Measurements from ENCODE around the gene TET2.

TET2 gene

GRCh38 chr4:105158837-105159236, 12.2 kb downstream of the TET2 start:
- WGBS, 2 experiments (ENCODE audit: insufficient coverage in 2 of 2), result 0 to 4% methylated on average over 1 to 3 of the region's 9 CpGs
- H3K4me1 ChIP-seq (ENCODE audit: control insufficient read depth, insufficient read depth, low read length, poor library complexity, severe bottlenecking), result no peaks in the 10 kb centered on the region

GRCh38 chr4:105162123-105162796, 15.6 kb downstream of the TET2 start:
- Histone ChIP-seq H3K4me3 (ENCODE audit: extremely low read depth, insufficient read depth, low read length, poor library complexity, severe bottlenecking) (no peak overlapping the region), H3K36me3 (ENCODE audit: control insufficient read depth, insufficient read depth, low read length) (no peaks in the 10 kb centered on the region), H3K27ac (ENCODE audit: low read depth, low read length, severe bottlenecking) (no peak overlapping the region), H3K4me1 (ENCODE audit: control insufficient read depth, insufficient read depth, low read length, poor library complexity, severe bottlenecking) (no peaks in the 10 kb centered on the region), H3K9me3 (ENCODE audit: control insufficient read depth, low read length) (no peaks in the 10 kb centered on the region)
- no CpG with 5 or more reads among the region's 1 CpG for WGBS, 2 experiments (ENCODE audit: insufficient coverage in 2 of 2)

More at GRCh38 chr4:105158837-105159236, 12.2 kb downstream of the TET2 start:
- H3K4me3 ChIP-seq (ENCODE audit: extremely low read depth, insufficient read depth, low read length, poor library complexity, severe bottlenecking), result no peak overlapping the region
- H3K27ac ChIP-seq (ENCODE audit: low read depth, low read length, severe bottlenecking), result no peak overlapping the region
- no peaks in the 10 kb centered on the region for H3K36me3 ChIP-seq (ENCODE audit: control insufficient read depth, insufficient read depth, low read length)
- H3K9me3 ChIP-seq (ENCODE audit: control insufficient read depth, low read length), result no peaks in the 10 kb centered on the region

DNA sequence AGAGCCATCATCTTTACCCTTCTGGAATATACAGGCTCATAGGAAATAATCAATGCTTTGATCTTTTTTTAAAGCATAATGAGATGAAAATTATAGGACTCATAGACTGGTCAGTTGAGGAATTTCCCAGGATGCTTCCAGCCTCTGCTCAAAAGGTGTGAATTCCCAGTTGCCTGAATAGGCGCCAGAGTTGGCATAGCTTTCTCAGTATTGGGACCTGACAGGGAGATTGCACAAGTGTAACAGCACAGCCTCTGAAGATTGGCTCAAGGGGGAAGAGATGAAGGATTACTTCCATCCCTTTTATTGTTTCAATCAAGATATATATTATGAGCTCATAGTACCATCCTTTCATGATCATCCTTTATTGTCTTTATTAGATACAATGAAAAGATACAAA, 17.9 kb downstream of the TET2 start:
- no peak overlapping the region for H3K27ac ChIP-seq (ENCODE audit: low read depth, low read length, severe bottlenecking)
- H3K36me3 ChIP-seq (ENCODE audit: control insufficient read depth, insufficient read depth, low read length), result no peaks in the 10 kb centered on the region
- no peak overlapping the region for H3K4me3 ChIP-seq (ENCODE audit: extremely low read depth, insufficient read depth, low read length, poor library complexity, severe bottlenecking)
- no peaks in the 10 kb centered on the region for H3K4me1 ChIP-seq (ENCODE audit: control insufficient read depth, insufficient read depth, low read length, poor library complexity, severe bottlenecking)
- no peaks in the 10 kb centered on the region for H3K9me3 ChIP-seq (ENCODE audit: control insufficient read depth, low read length)
- 88% methylated on average over 1 of the region's 1 CpG; no CpG with 5 or more reads in 1 of the 2 experiments for WGBS, 2 experiments (ENCODE audit: insufficient coverage in 2 of 2)

DNA sequence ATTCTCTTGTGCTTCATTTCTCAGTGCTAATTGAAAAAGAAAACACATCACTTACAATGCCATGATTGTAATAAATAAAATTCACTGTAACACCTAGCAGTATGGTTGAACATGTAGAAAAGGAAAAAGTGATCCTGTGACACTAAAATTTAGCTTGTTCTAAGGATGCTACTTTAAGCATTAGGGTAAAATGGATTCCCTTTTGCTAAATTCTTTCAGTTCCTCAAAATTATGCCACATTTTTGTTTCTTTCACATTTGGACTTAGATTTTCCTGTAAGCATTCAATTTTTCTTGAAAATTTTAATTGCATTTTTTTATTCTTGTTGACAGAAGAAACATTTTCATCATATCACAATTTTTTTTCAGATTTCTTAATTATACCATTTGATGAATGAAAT, 19.4 kb downstream of the TET2 start:
- Histone ChIP-seq H3K27ac (ENCODE audit: low read depth, low read length, severe bottlenecking) (no peak overlapping the region), H3K4me3 (ENCODE audit: extremely low read depth, insufficient read depth, low read length, poor library complexity, severe bottlenecking) (no peak overlapping the region), H3K36me3 (ENCODE audit: control insufficient read depth, insufficient read depth, low read length) (no peaks in the 10 kb centered on the region), H3K4me1 (ENCODE audit: control insufficient read depth, insufficient read depth, low read length, poor library complexity, severe bottlenecking) (no peaks in the 10 kb centered on the region), H3K9me3 (ENCODE audit: control insufficient read depth, low read length) (no peaks in the 10 kb centered on the region)

- Histone ChIP-seq H3K4me1 (ENCODE audit: control insufficient read depth, insufficient read depth, low read length, poor library complexity, severe bottlenecking) (no peaks in the 10 kb centered on the region), H3K9me3 (ENCODE audit: control insufficient read depth, low read length) (no peaks in the 10 kb centered on the region), H3K36me3 (ENCODE audit: control insufficient read depth, insufficient read depth, low read length) (no peaks in the 10 kb centered on the region), H3K4me3 (ENCODE audit: extremely low read depth, insufficient read depth, low read length, poor library complexity, severe bottlenecking) (no peak overlapping the region), H3K27ac (ENCODE audit: low read depth, low read length, severe bottlenecking) (no peak overlapping the region)
- 100% methylated on average over 1 to 2 of the region's 4 CpGs for WGBS, 2 experiments (ENCODE audit: insufficient coverage in 2 of 2)
Observed at GRCh38 chr4:105170711-105171110, 24.0 kb downstream of the TET2 start.

- Histone ChIP-seq H3K27ac (ENCODE audit: low read depth, low read length, severe bottlenecking) (no peak overlapping the region), H3K36me3 (ENCODE audit: control insufficient read depth, insufficient read depth, low read length) (no peaks in the 10 kb centered on the region), H3K4me3 (ENCODE audit: extremely low read depth, insufficient read depth, low read length, poor library complexity, severe bottlenecking) (no peak overlapping the region), H3K4me1 (ENCODE audit: control insufficient read depth, insufficient read depth, low read length, poor library complexity, severe bottlenecking) (no peaks in the 10 kb centered on the region), H3K9me3 (ENCODE audit: control insufficient read depth, low read length) (no peaks in the 10 kb centered on the region)
- WGBS, 2 experiments (ENCODE audit: insufficient coverage in 2 of 2), result 100% methylated on average over 1 of the region's 1 CpG; no CpG with 5 or more reads in 1 of the 2 experiments
Observed at GRCh38 chr4:105171912-105172311, 25.2 kb downstream of the TET2 start.

DNA sequence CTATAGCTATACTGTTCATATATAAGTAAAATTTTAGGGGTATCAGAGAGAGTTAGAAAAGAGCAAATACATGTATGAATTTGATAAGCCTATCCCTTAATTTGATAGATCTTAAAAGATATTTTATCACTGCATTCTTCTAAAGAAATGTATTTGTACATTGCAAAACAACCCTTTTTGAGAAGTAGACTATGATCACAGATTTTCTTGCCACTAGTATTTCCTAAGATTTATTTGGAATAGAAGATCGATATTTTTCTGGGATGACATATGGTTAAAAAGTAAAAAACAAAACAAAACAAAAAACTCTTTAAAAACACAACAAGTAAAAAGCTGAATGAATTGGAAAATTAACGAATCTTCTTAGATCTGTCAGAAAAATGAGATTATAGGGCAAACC, 27.4 kb downstream of the TET2 start:
- WGBS, 2 experiments (ENCODE audit: insufficient coverage in 2 of 2), result 80% methylated on average over 1 of the region's 2 CpGs; no CpG with 5 or more reads in 1 of the 2 experiments
- no peak overlapping the region for H3K27ac ChIP-seq (ENCODE audit: low read depth, low read length, severe bottlenecking)
- no peaks in the 10 kb centered on the region for H3K4me1 ChIP-seq (ENCODE audit: control insufficient read depth, insufficient read depth, low read length, poor library complexity, severe bottlenecking)
- no peak overlapping the region for H3K4me3 ChIP-seq (ENCODE audit: extremely low read depth, insufficient read depth, low read length, poor library complexity, severe bottlenecking)
- H3K9me3 ChIP-seq (ENCODE audit: control insufficient read depth, low read length), result no peaks in the 10 kb centered on the region
- H3K36me3 ChIP-seq (ENCODE audit: control insufficient read depth, insufficient read depth, low read length), result no peaks in the 10 kb centered on the region

DNA sequence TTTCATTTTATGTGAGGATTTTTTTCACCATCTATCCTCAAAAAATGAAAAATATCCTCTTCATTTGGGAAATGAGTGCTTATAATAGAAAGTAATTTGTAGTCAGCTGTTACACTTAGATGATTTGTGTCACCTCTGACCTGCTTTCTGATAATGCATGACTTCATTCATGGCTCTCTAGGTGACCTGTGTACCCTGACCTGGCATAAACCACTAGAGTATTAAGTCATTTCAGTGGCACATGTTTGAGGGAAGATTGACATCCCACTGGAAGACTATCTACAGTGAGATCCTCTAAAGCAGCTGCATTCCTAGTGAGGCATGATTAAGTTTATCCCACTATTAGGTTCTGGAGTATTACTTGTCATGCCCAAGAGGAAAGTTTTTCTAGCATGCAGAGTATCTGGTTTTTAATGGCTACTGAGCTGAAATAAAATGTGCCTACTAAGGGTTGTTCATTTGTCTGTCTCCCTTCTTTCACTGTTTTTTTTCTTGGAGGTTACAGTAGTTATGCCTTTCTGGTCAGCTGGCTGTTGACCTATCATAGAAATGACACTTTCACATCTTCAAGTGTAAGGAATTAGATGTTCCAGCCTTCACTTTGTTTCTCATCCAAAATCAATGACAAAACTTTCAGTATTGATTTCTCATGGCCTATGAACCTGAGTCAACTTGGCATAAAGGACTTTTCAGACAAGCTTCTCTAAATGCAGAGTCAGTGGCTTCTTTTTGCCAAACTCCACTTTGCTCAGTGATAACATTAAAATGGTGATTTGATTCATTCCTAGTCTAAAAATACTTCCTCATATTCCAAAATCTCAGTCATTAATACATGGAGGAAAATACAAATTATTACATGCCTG, 33.1 kb downstream of the TET2 start:
- H3K27ac ChIP-seq (ENCODE audit: low read depth, low read length, severe bottlenecking), result no peak overlapping the region
- H3K4me3 ChIP-seq (ENCODE audit: extremely low read depth, insufficient read depth, low read length, poor library complexity, severe bottlenecking), result no peak overlapping the region
- no peaks in the 10 kb centered on the region for H3K36me3 ChIP-seq (ENCODE audit: control insufficient read depth, insufficient read depth, low read length)
- H3K9me3 ChIP-seq (ENCODE audit: control insufficient read depth, low read length), result no peaks in the 10 kb centered on the region
- H3K4me1 ChIP-seq (ENCODE audit: control insufficient read depth, insufficient read depth, low read length, poor library complexity, severe bottlenecking), result no peaks in the 10 kb centered on the region

DNA sequence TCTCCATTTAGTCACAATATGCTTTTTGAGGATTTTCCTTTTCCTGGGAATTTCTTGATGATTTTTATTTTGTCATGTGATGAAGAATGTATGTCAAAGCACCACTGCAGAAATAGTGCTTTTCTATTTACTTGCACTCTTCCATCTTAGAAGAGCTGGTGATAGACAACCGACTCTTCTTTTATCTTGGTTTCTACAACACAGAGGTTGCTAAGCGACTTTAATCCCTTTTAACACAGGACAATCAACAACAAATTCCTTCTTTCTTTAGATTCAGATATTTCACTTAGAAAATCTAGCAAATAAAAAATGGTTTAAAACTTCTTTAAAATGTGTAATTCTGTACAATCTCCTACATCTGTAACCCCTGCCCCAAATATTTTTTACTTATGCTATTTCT, 34.6 kb downstream of the TET2 start:
- Histone ChIP-seq H3K4me3 (ENCODE audit: extremely low read depth, insufficient read depth, low read length, poor library complexity, severe bottlenecking) (no peak overlapping the region), H3K36me3 (ENCODE audit: control insufficient read depth, insufficient read depth, low read length) (no peaks in the 10 kb centered on the region), H3K4me1 (ENCODE audit: control insufficient read depth, insufficient read depth, low read length, poor library complexity, severe bottlenecking) (no peaks in the 10 kb centered on the region), H3K27ac (ENCODE audit: low read depth, low read length, severe bottlenecking) (no peak overlapping the region), H3K9me3 (ENCODE audit: control insufficient read depth, low read length) (no peaks in the 10 kb centered on the region)
- WGBS, 2 experiments (ENCODE audit: insufficient coverage in 2 of 2), result 33 to 100% methylated on average over 1 to 2 of the region's 2 CpGs

GRCh38 chr4:105182211-105182610, 35.5 kb downstream of the TET2 start:
- Histone ChIP-seq H3K27ac (ENCODE audit: low read depth, low read length, severe bottlenecking) (no peak overlapping the region), H3K4me1 (ENCODE audit: control insufficient read depth, insufficient read depth, low read length, poor library complexity, severe bottlenecking) (no peaks in the 10 kb centered on the region), H3K9me3 (ENCODE audit: control insufficient read depth, low read length) (no peaks in the 10 kb centered on the region), H3K36me3 (ENCODE audit: control insufficient read depth, insufficient read depth, low read length) (no peaks in the 10 kb centered on the region), H3K4me3 (ENCODE audit: extremely low read depth, insufficient read depth, low read length, poor library complexity, severe bottlenecking) (no peak overlapping the region)
- WGBS, 2 experiments (ENCODE audit: insufficient coverage in 2 of 2), result no CpG with 5 or more reads among the region's 3 CpGs

All from mesodermal cell (in vitro differentiated cells).